KMS-11 (cell line): ENCODE results near the gene PET100.

Experiments used
- H2AFZ ChIP-seq: fragments of 200-600 bp; sonication (generic); 2 replicates; pipeline ENCODE4 v1.6.1; 2016; ENCODE audit warnings: antibody characterized with exemption, mixed run types, low read depth
- H3K27ac ChIP-seq: fragments of 200-600 bp; sonication (generic); 2 replicates; pipeline ENCODE4 v1.6.1; 2016; ENCODE audit warnings: mild to moderate bottlenecking, mixed run types
- H3K27me3 ChIP-seq: fragments of 200-600 bp; sonication (generic); 2 replicates; pipeline ENCODE4 v1.6.1; 2017; ENCODE audit warnings: mild to moderate bottlenecking, low read depth, mixed run types, moderate library complexity; ENCODE audit not compliant: insufficient read depth
- H3K36me3 ChIP-seq: fragments of 200-600 bp; sonication (generic); 2 replicates; pipeline ENCODE4 v1.6.1; 2017; ENCODE audit warnings: mild to moderate bottlenecking, mixed run types; ENCODE audit not compliant: insufficient read depth
- H3K4me1 ChIP-seq: fragments of 200-600 bp; sonication (generic); 2 replicates; pipeline ENCODE4 v1.6.1; 2016; ENCODE audit warnings: mild to moderate bottlenecking, low read depth, mixed run types; ENCODE audit not compliant: poor library complexity, severe bottlenecking
- H3K4me2 ChIP-seq: fragments of 200-600 bp; sonication (generic); 2 replicates; pipeline ENCODE4 v1.7.0; 2016; ENCODE audit warnings: mild to moderate bottlenecking, mixed run types
- H3K4me3 ChIP-seq: fragments of 200-600 bp; sonication (generic); IDR thresholded peaks from 2 replicates; pipeline ENCODE4 v1.6.1; 2017; ENCODE audit warnings: low read depth, low read length, mixed read lengths; ENCODE audit not compliant: insufficient read depth
- H3K79me2 ChIP-seq: fragments of 200-600 bp; sonication (generic); 2 replicates; pipeline ENCODE4 v1.6.1; 2016; ENCODE audit warnings: low read depth, mixed run types; ENCODE audit not compliant: insufficient read depth
- H3K9ac ChIP-seq: fragments of 200-600 bp; sonication (generic); 2 replicates; pipeline ENCODE4 v1.6.1; 2016; ENCODE audit warnings: mild to moderate bottlenecking, mixed run types
- H4K20me1 ChIP-seq: fragments of 200-600 bp; sonication (generic); 2 replicates; pipeline ENCODE4 v1.6.1; 2016; ENCODE audit warnings: mild to moderate bottlenecking, mixed run types; ENCODE audit not compliant: insufficient read depth
- TF ChIP-seq, protein P1 (sequence below): fragments of 200-600 bp; sonication (generic); conservative IDR thresholded peaks from 2 replicates; pipeline ENCODE4 v1.6.1; 2017; ENCODE audit warnings: low read depth, mild to moderate bottlenecking, antibody characterized with exemption, low read length, moderate library complexity, mixed read lengths

Gene PET100

DNA sequence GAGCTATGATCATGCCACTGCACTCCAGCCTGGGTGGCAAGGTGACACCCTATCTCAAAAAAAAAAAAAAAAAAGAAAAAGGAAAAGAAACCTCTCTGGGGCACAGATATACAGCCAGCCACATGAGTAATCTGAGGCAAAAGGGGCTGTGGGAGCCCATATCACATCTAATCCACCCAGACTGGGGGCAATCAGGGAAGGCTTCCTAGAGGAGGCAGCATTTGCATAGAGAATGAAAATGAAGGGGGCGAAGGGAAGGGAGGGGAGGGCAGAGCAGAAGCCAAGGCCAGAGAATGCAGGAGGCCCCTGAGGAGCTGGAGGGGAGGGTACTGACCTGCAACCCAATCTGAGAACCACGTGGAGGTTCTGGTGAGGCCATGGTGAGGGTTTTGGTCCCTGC is 20.6 kb downstream of the PET100 start:
- H3K9ac ChIP-seq = no peak overlapping the region
- H4K20me1 ChIP-seq = no peaks in the 10 kb centered on the region
- peaks cover 8% of the 10 kb centered on the region for H3K4me1 ChIP-seq
- H3K36me3 ChIP-seq = no peaks in the 10 kb centered on the region
- H3K79me2 ChIP-seq = no peaks in the 10 kb centered on the region
- H2AFZ ChIP-seq = no peak overlapping the region
- H3K27me3 ChIP-seq = peaks cover 2% of the 10 kb centered on the region; the same call in 1 of the 2 replicates
- H3K4me3 ChIP-seq = no peak overlapping the region
- H3K27ac ChIP-seq = no peak overlapping the region
- H3K4me2 ChIP-seq = no peak overlapping the region
- TF ChIP-seq, protein P1, sequence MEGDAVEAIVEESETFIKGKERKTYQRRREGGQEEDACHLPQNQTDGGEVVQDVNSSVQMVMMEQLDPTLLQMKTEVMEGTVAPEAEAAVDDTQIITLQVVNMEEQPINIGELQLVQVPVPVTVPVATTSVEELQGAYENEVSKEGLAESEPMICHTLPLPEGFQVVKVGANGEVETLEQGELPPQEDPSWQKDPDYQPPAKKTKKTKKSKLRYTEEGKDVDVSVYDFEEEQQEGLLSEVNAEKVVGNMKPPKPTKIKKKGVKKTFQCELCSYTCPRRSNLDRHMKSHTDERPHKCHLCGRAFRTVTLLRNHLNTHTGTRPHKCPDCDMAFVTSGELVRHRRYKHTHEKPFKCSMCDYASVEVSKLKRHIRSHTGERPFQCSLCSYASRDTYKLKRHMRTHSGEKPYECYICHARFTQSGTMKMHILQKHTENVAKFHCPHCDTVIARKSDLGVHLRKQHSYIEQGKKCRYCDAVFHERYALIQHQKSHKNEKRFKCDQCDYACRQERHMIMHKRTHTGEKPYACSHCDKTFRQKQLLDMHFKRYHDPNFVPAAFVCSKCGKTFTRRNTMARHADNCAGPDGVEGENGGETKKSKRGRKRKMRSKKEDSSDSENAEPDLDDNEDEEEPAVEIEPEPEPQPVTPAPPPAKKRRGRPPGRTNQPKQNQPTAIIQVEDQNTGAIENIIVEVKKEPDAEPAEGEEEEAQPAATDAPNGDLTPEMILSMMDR = no peak

DNA sequence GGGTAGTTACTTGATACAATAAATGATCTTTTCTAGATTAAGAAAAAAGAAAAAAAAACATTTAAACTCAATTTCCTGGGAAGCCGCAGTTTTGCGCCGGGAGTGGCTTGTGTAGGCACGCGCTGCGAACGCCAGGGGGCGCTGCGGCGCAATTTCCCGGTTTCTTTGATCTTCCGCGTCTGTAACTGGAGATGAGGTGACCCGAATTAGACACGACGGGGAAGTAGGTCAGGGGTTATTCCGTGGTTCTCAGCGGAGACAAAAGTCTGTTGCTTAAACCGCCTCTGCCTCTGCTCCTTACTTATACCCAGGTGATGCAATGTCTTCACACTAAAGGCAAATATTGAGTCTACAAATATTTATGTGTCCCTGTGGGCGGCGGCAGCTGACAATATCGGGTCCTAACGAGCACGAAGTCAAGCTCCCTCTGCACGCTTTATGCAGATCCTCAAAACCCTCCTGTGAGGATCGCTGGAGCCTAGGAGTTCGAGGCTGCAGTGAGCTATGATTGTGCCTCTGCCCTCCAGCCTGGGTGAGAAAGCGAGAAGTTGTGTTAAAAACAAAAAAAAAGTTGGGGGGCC is 22.6 kb downstream of the PET100 start:
- H3K4me1 ChIP-seq = peaks cover 8% of the 10 kb centered on the region
- H3K4me3 ChIP-seq = no peak overlapping the region
- H2AFZ ChIP-seq = peak overlapping the region; percentile 85
- TF ChIP-seq, protein P1 = peak; percentile 90
- H3K36me3 ChIP-seq = no peaks in the 10 kb centered on the region
- H3K27me3 ChIP-seq = peaks cover 12% of the 10 kb centered on the region; the same call in 1 of the 2 replicates
- no peaks in the 10 kb centered on the region for H3K79me2 ChIP-seq
- H4K20me1 ChIP-seq = no peaks in the 10 kb centered on the region
- peak overlapping the region; percentile 68 for H3K4me2 ChIP-seq
- no peak overlapping the region; the same call in 1 of the 2 replicates for H3K9ac ChIP-seq
- H3K27ac ChIP-seq = no peak overlapping the region

DNA sequence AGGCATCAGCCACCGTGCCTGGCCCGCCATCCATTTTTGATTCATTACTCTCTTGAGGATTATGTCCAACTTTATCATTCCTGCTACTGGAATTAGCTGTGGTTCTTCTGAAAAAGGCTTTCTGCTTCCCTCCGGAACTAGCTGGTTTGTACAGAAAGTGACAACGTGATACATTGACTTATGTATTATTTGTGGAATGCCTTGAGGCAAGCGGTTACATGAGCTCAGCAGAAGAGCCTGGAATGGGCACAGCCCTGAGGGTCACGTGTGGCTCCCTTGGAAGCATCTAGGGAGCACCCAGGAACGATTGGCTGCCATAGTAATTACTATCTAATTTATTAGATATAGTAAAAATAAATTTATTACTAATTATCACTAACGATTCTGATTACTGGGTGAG is 24.8 kb downstream of the PET100 start:
- H3K4me2 ChIP-seq = no peak overlapping the region
- H3K79me2 ChIP-seq = no peaks in the 10 kb centered on the region
- H3K4me3 ChIP-seq = no peak overlapping the region
- TF ChIP-seq, protein P1 = no peak
- no peaks in the 10 kb centered on the region for H4K20me1 ChIP-seq
- H3K27me3 ChIP-seq = peaks cover 29% of the 10 kb centered on the region; the same call in 1 of the 2 replicates
- no peaks in the 10 kb centered on the region for H3K36me3 ChIP-seq
- peaks cover 8% of the 10 kb centered on the region for H3K4me1 ChIP-seq
- no peak overlapping the region for H3K9ac ChIP-seq
- H3K27ac ChIP-seq = no peak overlapping the region
- H2AFZ ChIP-seq = no peak overlapping the region

DNA sequence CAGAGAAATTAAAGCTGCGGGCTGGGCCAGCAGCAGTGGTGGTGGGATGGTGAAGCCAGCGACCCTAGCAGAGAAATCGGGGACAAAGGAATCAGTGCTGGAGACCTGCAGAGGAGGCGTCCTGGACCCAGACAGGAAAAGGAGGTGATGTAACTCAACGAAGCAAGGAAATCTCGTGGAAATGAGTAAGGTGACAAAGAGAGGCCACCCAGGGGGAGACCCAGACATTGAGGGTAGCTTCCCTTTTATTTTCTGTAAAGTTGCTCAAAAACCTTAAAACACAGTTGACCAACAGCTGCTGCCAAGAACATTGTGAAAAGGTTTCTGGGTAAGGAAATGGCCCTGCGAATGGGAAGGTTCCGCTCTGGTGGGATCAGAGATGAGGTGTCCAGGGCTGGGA is 26.0 kb downstream of the PET100 start:
- Histone ChIP-seq H3K4me3 (no peak overlapping the region), H3K27me3 (peaks cover 29% of the 10 kb centered on the region; the same call in 1 of the 2 replicates)

More for the DNA sequence above, 26.0 kb downstream of the PET100 start:
- no peak overlapping the region for H3K27ac ChIP-seq
- peaks cover 8% of the 10 kb centered on the region for H3K4me1 ChIP-seq
- H3K4me2 ChIP-seq = no peak overlapping the region
- TF ChIP-seq, protein P1 = no peak
- H3K79me2 ChIP-seq = no peaks in the 10 kb centered on the region
- H3K36me3 ChIP-seq = no peaks in the 10 kb centered on the region
- H4K20me1 ChIP-seq = no peaks in the 10 kb centered on the region
- H3K9ac ChIP-seq = no peak overlapping the region
- H2AFZ ChIP-seq = no peak overlapping the region
